ENCODE measurements around the gene ERC1.

The ERC1 gene

DNA sequence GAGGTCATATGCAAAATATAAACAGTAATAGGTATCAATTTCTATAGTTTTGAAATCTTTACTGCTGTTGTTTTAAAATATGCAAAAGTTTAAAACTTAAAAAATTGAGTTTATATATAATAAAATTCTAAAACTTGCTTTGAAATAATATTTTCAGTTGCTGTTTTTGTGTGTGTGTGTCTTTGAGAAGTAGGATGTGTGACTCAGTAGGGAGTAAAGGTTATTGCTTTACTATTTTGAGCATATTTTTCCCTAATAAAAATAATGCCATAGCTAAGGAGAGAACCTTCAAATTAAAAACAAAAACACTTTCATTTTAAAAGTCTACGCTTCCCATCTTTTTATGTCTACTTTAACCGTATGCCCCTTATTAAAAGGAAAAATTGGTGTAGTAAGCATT is 365.3 kb downstream of the ERC1 start:
- Histone ChIP-seq H3K9me3 (ENCODE audit: severe bottlenecking) (no peaks in the 10 kb centered on the region), H3K27ac (ENCODE audit: poor library complexity, severe bottlenecking) (no peak overlapping the region), H3K27me3 (ENCODE audit: insufficient read depth, poor library complexity, severe bottlenecking) (no peaks in the 10 kb centered on the region), H3K36me3 (ENCODE audit: low read depth) (no peaks in the 10 kb centered on the region), H3K4me1 (ENCODE audit: insufficient read depth, poor library complexity, severe bottlenecking) (no peaks in the 10 kb centered on the region), H3K4me3 (ENCODE audit: severe bottlenecking) (no peak overlapping the region)
- DNase-seq (ENCODE audit: low spot score) (no peak), ATAC-seq (ENCODE audit: low read depth) (no peak)
- TF ChIP-seq, protein P1, sequence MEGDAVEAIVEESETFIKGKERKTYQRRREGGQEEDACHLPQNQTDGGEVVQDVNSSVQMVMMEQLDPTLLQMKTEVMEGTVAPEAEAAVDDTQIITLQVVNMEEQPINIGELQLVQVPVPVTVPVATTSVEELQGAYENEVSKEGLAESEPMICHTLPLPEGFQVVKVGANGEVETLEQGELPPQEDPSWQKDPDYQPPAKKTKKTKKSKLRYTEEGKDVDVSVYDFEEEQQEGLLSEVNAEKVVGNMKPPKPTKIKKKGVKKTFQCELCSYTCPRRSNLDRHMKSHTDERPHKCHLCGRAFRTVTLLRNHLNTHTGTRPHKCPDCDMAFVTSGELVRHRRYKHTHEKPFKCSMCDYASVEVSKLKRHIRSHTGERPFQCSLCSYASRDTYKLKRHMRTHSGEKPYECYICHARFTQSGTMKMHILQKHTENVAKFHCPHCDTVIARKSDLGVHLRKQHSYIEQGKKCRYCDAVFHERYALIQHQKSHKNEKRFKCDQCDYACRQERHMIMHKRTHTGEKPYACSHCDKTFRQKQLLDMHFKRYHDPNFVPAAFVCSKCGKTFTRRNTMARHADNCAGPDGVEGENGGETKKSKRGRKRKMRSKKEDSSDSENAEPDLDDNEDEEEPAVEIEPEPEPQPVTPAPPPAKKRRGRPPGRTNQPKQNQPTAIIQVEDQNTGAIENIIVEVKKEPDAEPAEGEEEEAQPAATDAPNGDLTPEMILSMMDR (IDR thresholded peaks at IDR 0.05; ENCODE audit: poor library complexity, severe bottlenecking), result no peak

DNA sequence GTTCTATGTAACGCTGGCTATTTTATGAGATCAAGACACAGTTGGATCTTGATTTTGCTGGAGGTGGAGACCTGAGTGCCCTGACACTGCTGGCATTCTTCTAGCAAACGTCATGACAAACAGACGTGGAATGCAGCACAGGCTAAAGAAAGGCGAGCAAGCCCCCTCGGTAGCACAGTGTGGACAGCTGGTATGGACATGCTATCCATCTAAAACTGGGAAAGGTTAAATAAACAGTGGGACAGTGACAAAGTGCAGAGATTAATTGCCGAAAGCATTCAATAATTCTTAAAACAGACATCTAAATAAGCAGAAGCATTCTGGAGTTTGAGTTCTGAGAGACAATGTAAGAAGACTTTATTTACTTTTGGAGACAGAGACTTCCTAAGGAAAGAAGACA is 366.1 kb downstream of the ERC1 start:
- no peak for DNase-seq (ENCODE audit: low spot score)

DNA sequence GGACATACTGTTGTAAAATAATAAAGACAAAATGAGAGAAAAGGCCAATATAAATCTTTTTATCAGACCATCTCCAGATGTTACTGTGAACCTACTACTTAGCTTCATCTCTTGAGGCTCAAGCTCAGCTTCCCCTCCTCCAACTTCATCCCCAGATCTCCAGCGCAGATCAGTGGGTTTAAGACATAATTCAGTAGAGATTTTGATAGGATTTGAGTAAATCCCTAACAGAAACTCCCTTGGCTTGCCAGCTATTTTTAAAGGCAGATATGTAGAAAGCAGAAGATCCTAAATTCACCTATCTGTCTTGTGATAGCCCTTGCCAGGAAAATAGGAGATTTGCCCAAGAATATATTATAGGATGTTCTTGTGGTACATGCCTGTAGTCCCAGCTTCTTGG is 366.7 kb downstream of the ERC1 start:
- Histone ChIP-seq H3K4me1 (ENCODE audit: insufficient read depth, poor library complexity, severe bottlenecking) (no peaks in the 10 kb centered on the region), H3K36me3 (ENCODE audit: low read depth) (no peaks in the 10 kb centered on the region), H3K27me3 (ENCODE audit: insufficient read depth, poor library complexity, severe bottlenecking) (no peaks in the 10 kb centered on the region), H3K27ac (ENCODE audit: poor library complexity, severe bottlenecking) (no peak overlapping the region), H3K9me3 (ENCODE audit: severe bottlenecking) (no peaks in the 10 kb centered on the region), H3K4me3 (ENCODE audit: severe bottlenecking) (no peak overlapping the region)
- DNase-seq (ENCODE audit: low spot score) (no peak), ATAC-seq (ENCODE audit: low read depth) (no peak)
- TF ChIP-seq, protein P1 (IDR thresholded peaks at IDR 0.05; ENCODE audit: poor library complexity, severe bottlenecking), result no peak

More for the DNA sequence above, 366.1 kb downstream of the ERC1 start:
- TF ChIP-seq, protein P1 (IDR thresholded peaks at IDR 0.05; ENCODE audit: poor library complexity, severe bottlenecking), result no peak
- Histone ChIP-seq H3K4me3 (ENCODE audit: severe bottlenecking) (no peak overlapping the region), H3K27me3 (ENCODE audit: insufficient read depth, poor library complexity, severe bottlenecking) (no peaks in the 10 kb centered on the region), H3K4me1 (ENCODE audit: insufficient read depth, poor library complexity, severe bottlenecking) (no peaks in the 10 kb centered on the region), H3K36me3 (ENCODE audit: low read depth) (no peaks in the 10 kb centered on the region), H3K9me3 (ENCODE audit: severe bottlenecking) (no peaks in the 10 kb centered on the region), H3K27ac (ENCODE audit: poor library complexity, severe bottlenecking) (no peak overlapping the region)
- ATAC-seq (ENCODE audit: low read depth), result no peak

DNA sequence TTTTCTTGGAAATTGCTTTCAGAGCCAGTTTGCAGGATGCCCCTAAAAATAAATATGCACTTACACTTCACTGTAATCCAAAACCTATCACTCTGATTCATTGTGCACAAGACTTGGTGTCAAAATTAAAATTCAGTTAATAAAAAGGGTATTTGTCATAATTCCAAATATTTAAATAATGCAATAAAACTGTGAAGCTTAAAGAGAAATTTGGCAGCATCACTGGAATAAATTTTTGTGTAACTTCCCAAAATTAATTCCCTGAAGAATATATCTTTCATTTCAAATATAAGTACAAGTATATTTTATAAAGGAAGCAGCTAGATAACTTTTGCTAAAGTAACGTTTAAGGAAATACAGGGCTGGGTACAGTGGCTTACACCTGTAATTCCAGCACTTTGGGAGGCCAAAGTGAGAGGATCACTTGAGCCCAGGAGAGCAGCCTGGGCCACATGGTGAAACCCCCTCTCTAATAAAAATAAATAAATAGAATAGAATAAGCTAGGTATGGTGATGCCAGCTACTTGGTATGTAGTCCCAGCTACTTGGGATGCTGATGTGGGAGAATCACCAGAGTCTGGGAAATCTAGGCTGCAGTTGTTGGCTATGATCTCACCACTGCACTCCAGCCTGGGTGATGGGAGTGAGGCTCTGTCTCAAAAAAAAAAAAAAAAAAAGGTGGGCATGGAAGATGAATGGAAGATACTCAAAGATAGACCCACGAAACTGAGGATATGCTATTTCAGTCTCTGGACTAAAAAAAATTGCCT is 369.6 kb downstream of the ERC1 start:
- no peak overlapping the region for H3K27ac ChIP-seq (ENCODE audit: poor library complexity, severe bottlenecking)
- no peaks in the 10 kb centered on the region for H3K9me3 ChIP-seq (ENCODE audit: severe bottlenecking)
- TF ChIP-seq, protein P1 (IDR thresholded peaks at IDR 0.05; ENCODE audit: poor library complexity, severe bottlenecking), result no peak
- no peak overlapping the region for H3K4me3 ChIP-seq (ENCODE audit: severe bottlenecking)
- DNase-seq (ENCODE audit: low spot score) (no peak), ATAC-seq (ENCODE audit: low read depth) (peak; percentile 59; the same call in 2 of the 3 replicates)
- peaks cover 4% of the 10 kb centered on the region; the same call in 1 of the 2 replicates for H3K36me3 ChIP-seq (ENCODE audit: low read depth)
- no peaks in the 10 kb centered on the region for H3K4me1 ChIP-seq (ENCODE audit: insufficient read depth, poor library complexity, severe bottlenecking)
- H3K27me3 ChIP-seq (ENCODE audit: insufficient read depth, poor library complexity, severe bottlenecking), result no peaks in the 10 kb centered on the region

DNA sequence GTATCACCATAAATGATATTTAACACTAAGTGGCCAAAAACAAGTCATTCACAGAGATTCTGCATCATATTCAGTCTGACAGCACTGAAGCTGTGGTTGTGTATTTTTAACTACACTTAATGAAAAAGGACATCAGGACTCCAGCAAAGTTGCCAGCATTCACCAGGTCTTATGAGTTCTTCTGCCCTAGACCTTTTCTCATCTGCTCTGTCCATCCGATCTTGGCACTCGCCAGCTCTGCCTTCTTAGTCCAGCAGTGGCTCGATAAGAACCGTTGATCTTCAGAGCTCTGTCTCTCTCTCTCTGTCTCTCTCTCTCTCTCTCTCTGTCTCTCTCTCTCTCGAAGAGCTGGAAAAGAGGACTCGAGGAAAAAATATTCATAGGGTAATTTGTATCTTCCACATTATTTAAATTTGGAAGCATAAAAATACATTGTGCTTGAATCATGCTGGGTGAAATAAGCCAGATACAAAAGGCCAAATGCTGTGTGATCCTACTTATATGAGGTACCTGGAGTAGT is 371.2 kb downstream of the ERC1 start:
- Histone ChIP-seq H3K27ac (ENCODE audit: poor library complexity, severe bottlenecking) (no peak overlapping the region), H3K36me3 (ENCODE audit: low read depth) (peaks cover 4% of the 10 kb centered on the region; the same call in 1 of the 2 replicates), H3K9me3 (ENCODE audit: severe bottlenecking) (no peaks in the 10 kb centered on the region), H3K27me3 (ENCODE audit: insufficient read depth, poor library complexity, severe bottlenecking) (no peaks in the 10 kb centered on the region), H3K4me3 (ENCODE audit: severe bottlenecking) (no peak overlapping the region), H3K4me1 (ENCODE audit: insufficient read depth, poor library complexity, severe bottlenecking) (no peaks in the 10 kb centered on the region)
- ATAC-seq (ENCODE audit: low read depth), result no peak
- TF ChIP-seq, protein P1 (IDR thresholded peaks at IDR 0.05; ENCODE audit: poor library complexity, severe bottlenecking), result no peak
- no peak for DNase-seq (ENCODE audit: low spot score)

All from RWPE2 (cell line).